CD14-positive monocyte (primary cell): ENCODE results near the gene BBS9. TPM values are rescaled to one million over a fixed set of nuclear protein-coding genes. Genes with fewer than 3 reads are reported as not detected.

ENCODE experiments used
- DNase-seq, 3 donors: peaks; one replicate each; pipeline ENCODE4 v3.0.0-alpha.2; 2011 to 2022
- H2AFZ ChIP-seq: 2 replicates; pipeline ENCODE4 v1.6.0; 2012; ENCODE audit warnings: mild to moderate bottlenecking, low read depth, low read length, inconsistent platforms; ENCODE audit not compliant: insufficient read depth, poor library complexity, severe bottlenecking
- H3K27ac ChIP-seq, 2 donors: 1 replicate in 1 of 2; 2 replicates in 1 of 2; pipeline ENCODE4 v1.5.1; 2012 to 2013; ENCODE audit warnings: low read length in 2 of 2, control low read depth in 1 of 2, inconsistent platforms in 1 of 2, low read depth in 1 of 2, mild to moderate bottlenecking in 1 of 2
- H3K27me3 ChIP-seq, 2 donors: one replicate each; pipeline versions ENCODE4 v1.6.0 to v1.6.1; 2011 to 2013; ENCODE audit warnings: low read length in 2 of 2; ENCODE audit not compliant: control insufficient read depth in 2 of 2, insufficient read depth in 2 of 2
- H3K36me3 ChIP-seq, 2 donors: replicated peaks in 1 of 2; 1 replicate in 1 of 2; 2 replicates in 1 of 2; pipeline versions ENCODE4 v1.5.1 to v1.6.1; 2012 to 2013; ENCODE audit warnings: low read length in 2 of 2, control low read depth in 1 of 2, inconsistent platforms in 1 of 2, mild to moderate bottlenecking in 1 of 2; ENCODE audit not compliant: insufficient read depth in 2 of 2, control insufficient read depth in 1 of 2
- H3K4me1 ChIP-seq, 2 donors: 1 replicate in 1 of 2; 2 replicates in 1 of 2; pipeline versions ENCODE4 v1.5.1 to v1.6.1; 2012 to 2013; ENCODE audit warnings: low read length in 2 of 2, control low read depth in 1 of 2, inconsistent platforms in 1 of 2, mild to moderate bottlenecking in 1 of 2, moderate library complexity in 1 of 2; ENCODE audit not compliant: insufficient read depth in 2 of 2, control insufficient read depth in 1 of 2
- H3K4me2 ChIP-seq: replicated peaks from 2 replicates; pipeline ENCODE3; 2012; ENCODE audit warnings: low read length, moderate library complexity, mild to moderate bottlenecking; ENCODE audit not compliant: poor library complexity, severe bottlenecking; ENCODE audit errors: extremely low read depth
- H3K4me3 ChIP-seq, 3 experiments: fragments of 200-600 bp in 1 of 3; sonication (generic) in 1 of 3; replicated peaks in 1 of 3; 1 replicate in 2 of 3; 2 replicates in 1 of 3; pipeline ENCODE4 v1.5.1; 2011 to 2013; ENCODE audit warnings: low read length in 3 of 3, mild to moderate bottlenecking in 3 of 3, control low read depth in 2 of 3, low read depth in 2 of 3, inconsistent platforms in 1 of 3, moderate library complexity in 1 of 3
- H3K79me2 ChIP-seq: 2 replicates; pipeline ENCODE4 v1.6.0; 2012; ENCODE audit warnings: mild to moderate bottlenecking, control low read depth, inconsistent platforms, low read length, moderate library complexity; ENCODE audit not compliant: insufficient read depth
- H3K9ac ChIP-seq: 2 replicates; pipeline ENCODE4 v1.6.0; 2017; ENCODE audit warnings: low read length, mild to moderate bottlenecking; ENCODE audit not compliant: insufficient read depth, poor library complexity, severe bottlenecking
- H3K9me3 ChIP-seq, 2 donors: replicated peaks in 1 of 2; 1 replicate in 1 of 2; 2 replicates in 1 of 2; pipeline versions ENCODE4 v1.5.1 to v1.6.1; 2012 to 2013; ENCODE audit warnings: low read length in 2 of 2, control low read depth in 1 of 2; ENCODE audit not compliant: control insufficient read depth in 1 of 2, insufficient read depth in 1 of 2
- H4K20me1 ChIP-seq: 2 replicates; pipeline ENCODE4 v1.6.0; 2012; ENCODE audit warnings: mild to moderate bottlenecking, low read length, control low read depth, moderate library complexity; ENCODE audit not compliant: insufficient read depth
- H3K27ac Mint-ChIP-seq, 7 donors: one replicate each; pipeline ENCODE4 v1.8.0; 2020; ENCODE audit warnings: mild to moderate bottlenecking in 7 of 7, mixed read lengths in 7 of 7, moderate library complexity in 6 of 7, inconsistent platforms in 2 of 7
- H3K27me3 Mint-ChIP-seq, 3 donors: one replicate each; pipeline ENCODE4 v1.8.0; 2021 to 2022; ENCODE audit warnings: low read depth in 3 of 3, mild to moderate bottlenecking in 3 of 3, mixed read lengths in 3 of 3, moderate library complexity in 3 of 3, inconsistent platforms in 1 of 3
- H3K36me3 Mint-ChIP-seq, 2 donors: one replicate each; pipeline ENCODE4 v1.8.0; 2020; ENCODE audit warnings: mixed read lengths in 2 of 2, inconsistent platforms in 1 of 2, mild to moderate bottlenecking in 1 of 2
- H3K4me1 Mint-ChIP-seq: one replicate; pipeline ENCODE4 v1.8.0; 2020; ENCODE audit warnings: mild to moderate bottlenecking, mixed read lengths
- H3K4me3 Mint-ChIP-seq, 2 donors: one replicate each; pipeline ENCODE4 v1.8.0; 2020; ENCODE audit warnings: mild to moderate bottlenecking in 2 of 2, mixed read lengths in 2 of 2, moderate library complexity in 1 of 2
- H3K9me3 Mint-ChIP-seq, 7 donors: one replicate each; pipeline ENCODE4 v1.8.0; 2020 to 2022; ENCODE audit warnings: mixed read lengths in 7 of 7, mild to moderate bottlenecking in 6 of 7, moderate library complexity in 6 of 7, inconsistent platforms in 2 of 7
- WGBS: methylation state at CpG from one replicate; pipeline ENCODE4 v1.1.5; 2013; ENCODE audit warnings: missing lambda C conversion rate; ENCODE audit not compliant: insufficient coverage; 5-methylcytosine and 5-hydroxymethylcytosine counted together
- intact Hi-C, 2 donors: fragments of 100-400 bp; cut with micrococcal nuclease; formaldehyde crosslinking; loops; one replicate each; pipeline versions ENCODE4 v1.15.0 to v1.15.1; 2023
- polyA plus RNA-seq, 3 donors: library from polyadenylated mRNA; depleted of rRNA in 1 of 3; unstranded in 2 of 3; stranded (reverse) in 1 of 3; fragments of 300-500 nt in 2 of 3; fragments of >200 nt in 1 of 3; fragmentation: Illumina TruSeq in 2 of 3; gene quantifications; 1 replicate in 2 of 3; 2 replicates in 1 of 3; pipeline ENCODE4 v1.2.3, GENCODE V29; 2012 to 2021
- TF ChIP-seq, protein P1 (sequence below): fragments of 200-600 bp; IDR thresholded peaks from one replicate; pipeline ENCODE4 v1.8.0; 2022; ENCODE audit warnings: antibody characterized with exemption, mild to moderate bottlenecking

Gene BBS9
- polyA plus RNA-seq, 3 donors: 4.9 to 7.5 (median 6.8) TPM

- H3K4me1 Mint-ChIP-seq: no peaks in the 10 kb centered on the region
Measured at GRCh38 chr7:33593611-33594010, 464.2 kb downstream of the BBS9 start.

DNA sequence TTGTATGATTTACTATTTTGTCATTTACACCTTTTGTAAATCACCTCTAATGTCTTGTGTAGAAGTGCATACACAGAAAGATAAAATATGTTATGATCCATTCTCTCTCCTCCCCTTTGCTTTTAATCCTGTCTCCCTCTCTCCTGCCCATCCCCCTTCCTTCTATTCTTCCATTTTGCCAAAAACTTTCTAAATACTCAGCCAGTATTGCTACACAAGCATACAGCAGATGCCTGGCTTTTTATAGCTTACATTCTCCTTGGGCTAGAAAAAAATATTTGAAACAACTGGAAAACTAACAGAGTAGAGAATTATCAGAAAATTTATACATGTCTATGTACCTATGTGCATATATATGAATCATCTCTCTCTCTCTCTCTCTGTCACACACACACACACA, 467.3 kb downstream of the BBS9 start:
- Histone ChIP-seq H3K36me3 (no peaks in the 10 kb centered on the region), H3K79me2 (no peaks in the 10 kb centered on the region), H3K4me3 (no peak overlapping the region), H4K20me1 (no peaks in the 10 kb centered on the region), H3K9ac (no peak overlapping the region), H3K4me2 (no peak overlapping the region), H3K27ac (no peak overlapping the region), H3K9me3 (peaks cover 0 to 3% of the 10 kb centered on the region in 2 donors), H3K4me1 (no peaks in the 10 kb centered on the region), H3K27me3 (no peaks in the 10 kb centered on the region), H2AFZ (no peak overlapping the region)
- DNase-seq: no peak
- no peaks in the 10 kb centered on the region for H3K36me3 Mint-ChIP-seq
- peaks cover 0 to 9% (median 2%) of the 10 kb centered on the region in 7 donors for H3K9me3 Mint-ChIP-seq
- no peak overlapping the region for H3K27ac Mint-ChIP-seq
- no peak overlapping the region for H3K4me3 Mint-ChIP-seq
- no peaks in the 10 kb centered on the region for H3K4me1 Mint-ChIP-seq
- intact Hi-C loops: no loop called here
- H3K27me3 Mint-ChIP-seq: no peaks in the 10 kb centered on the region
- TF ChIP-seq, protein P1, sequence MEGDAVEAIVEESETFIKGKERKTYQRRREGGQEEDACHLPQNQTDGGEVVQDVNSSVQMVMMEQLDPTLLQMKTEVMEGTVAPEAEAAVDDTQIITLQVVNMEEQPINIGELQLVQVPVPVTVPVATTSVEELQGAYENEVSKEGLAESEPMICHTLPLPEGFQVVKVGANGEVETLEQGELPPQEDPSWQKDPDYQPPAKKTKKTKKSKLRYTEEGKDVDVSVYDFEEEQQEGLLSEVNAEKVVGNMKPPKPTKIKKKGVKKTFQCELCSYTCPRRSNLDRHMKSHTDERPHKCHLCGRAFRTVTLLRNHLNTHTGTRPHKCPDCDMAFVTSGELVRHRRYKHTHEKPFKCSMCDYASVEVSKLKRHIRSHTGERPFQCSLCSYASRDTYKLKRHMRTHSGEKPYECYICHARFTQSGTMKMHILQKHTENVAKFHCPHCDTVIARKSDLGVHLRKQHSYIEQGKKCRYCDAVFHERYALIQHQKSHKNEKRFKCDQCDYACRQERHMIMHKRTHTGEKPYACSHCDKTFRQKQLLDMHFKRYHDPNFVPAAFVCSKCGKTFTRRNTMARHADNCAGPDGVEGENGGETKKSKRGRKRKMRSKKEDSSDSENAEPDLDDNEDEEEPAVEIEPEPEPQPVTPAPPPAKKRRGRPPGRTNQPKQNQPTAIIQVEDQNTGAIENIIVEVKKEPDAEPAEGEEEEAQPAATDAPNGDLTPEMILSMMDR: no peak

More at GRCh38 chr7:33593611-33594010, 464.2 kb downstream of the BBS9 start:
- Histone ChIP-seq H3K36me3 (no peaks in the 10 kb centered on the region), H2AFZ (no peak overlapping the region), H3K27ac (no peak overlapping the region), H3K9ac (no peak overlapping the region), H3K4me1 (no peaks in the 10 kb centered on the region), H3K4me2 (no peak overlapping the region), H3K9me3 (no peaks in the 10 kb centered on the region), H3K79me2 (no peaks in the 10 kb centered on the region), H3K4me3 (no peak overlapping the region), H4K20me1 (no peaks in the 10 kb centered on the region), H3K27me3 (no peaks in the 10 kb centered on the region)
- no peaks in the 10 kb centered on the region for H3K27me3 Mint-ChIP-seq
- H3K9me3 Mint-ChIP-seq: peaks cover 0 to 7% (median 0%) of the 10 kb centered on the region in 7 donors
- H3K4me3 Mint-ChIP-seq: no peak overlapping the region
- no CpG with 5 or more reads among the region's 3 CpGs for WGBS
- intact Hi-C loops: no loop called here
- no peak overlapping the region for H3K27ac Mint-ChIP-seq
- no peaks in the 10 kb centered on the region for H3K36me3 Mint-ChIP-seq
- DNase-seq: no peak
- TF ChIP-seq, protein P1: no peak
